Measurements from ENCODE around the gene TENM3.

The TENM3 gene

DNA sequence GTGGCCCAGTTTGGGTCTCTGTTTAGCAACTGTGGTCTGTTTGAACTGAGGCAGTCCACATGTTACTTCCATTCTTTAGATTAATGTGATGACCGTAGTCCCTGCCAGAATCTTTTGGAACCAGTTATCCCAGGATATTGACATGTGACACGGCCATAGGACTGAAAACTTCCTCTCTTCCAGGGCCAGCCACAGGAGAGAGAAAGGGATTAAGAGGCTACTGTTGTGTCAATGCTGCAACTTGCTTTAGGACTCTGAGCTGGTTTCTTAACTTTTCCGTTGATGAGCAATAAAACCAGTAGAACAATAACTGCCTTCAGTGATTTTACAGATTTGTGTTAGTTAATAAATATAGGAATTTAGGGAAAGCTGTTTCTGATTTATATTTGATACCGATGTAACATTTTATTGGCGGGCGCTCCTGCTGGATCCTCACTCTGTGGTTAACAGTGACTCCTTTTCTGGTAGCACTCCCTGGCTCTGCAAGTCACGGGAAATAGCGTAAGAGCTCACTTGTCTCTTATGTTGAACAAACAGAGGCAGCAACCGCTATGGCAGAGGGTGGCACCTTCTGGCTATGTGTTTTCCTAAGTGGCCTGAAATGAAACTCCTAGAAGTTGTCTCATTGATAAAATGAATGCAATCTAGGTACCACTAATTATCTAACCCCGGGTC lies 2.5 kb downstream of the TENM3 start:
- TF ChIP-seq, protein P1, sequence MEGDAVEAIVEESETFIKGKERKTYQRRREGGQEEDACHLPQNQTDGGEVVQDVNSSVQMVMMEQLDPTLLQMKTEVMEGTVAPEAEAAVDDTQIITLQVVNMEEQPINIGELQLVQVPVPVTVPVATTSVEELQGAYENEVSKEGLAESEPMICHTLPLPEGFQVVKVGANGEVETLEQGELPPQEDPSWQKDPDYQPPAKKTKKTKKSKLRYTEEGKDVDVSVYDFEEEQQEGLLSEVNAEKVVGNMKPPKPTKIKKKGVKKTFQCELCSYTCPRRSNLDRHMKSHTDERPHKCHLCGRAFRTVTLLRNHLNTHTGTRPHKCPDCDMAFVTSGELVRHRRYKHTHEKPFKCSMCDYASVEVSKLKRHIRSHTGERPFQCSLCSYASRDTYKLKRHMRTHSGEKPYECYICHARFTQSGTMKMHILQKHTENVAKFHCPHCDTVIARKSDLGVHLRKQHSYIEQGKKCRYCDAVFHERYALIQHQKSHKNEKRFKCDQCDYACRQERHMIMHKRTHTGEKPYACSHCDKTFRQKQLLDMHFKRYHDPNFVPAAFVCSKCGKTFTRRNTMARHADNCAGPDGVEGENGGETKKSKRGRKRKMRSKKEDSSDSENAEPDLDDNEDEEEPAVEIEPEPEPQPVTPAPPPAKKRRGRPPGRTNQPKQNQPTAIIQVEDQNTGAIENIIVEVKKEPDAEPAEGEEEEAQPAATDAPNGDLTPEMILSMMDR (IDR thresholded peaks at IDR 0.05; ENCODE audit: low read depth, low read length) = no peak

GRCh38 chr4:182246401-182247205 lies 3.4 kb downstream of the TENM3 start:
- H3K4me3 ChIP-seq (ENCODE audit: low read depth, low read length) = peak overlapping the region; percentile 34
- TF ChIP-seq, protein P1 (IDR thresholded peaks at IDR 0.05; ENCODE audit: low read depth, low read length) = no peak

More for the DNA sequence above, 2.5 kb downstream of the TENM3 start:
- H3K4me3 ChIP-seq (ENCODE audit: low read depth, low read length) = no peak overlapping the region

DNA sequence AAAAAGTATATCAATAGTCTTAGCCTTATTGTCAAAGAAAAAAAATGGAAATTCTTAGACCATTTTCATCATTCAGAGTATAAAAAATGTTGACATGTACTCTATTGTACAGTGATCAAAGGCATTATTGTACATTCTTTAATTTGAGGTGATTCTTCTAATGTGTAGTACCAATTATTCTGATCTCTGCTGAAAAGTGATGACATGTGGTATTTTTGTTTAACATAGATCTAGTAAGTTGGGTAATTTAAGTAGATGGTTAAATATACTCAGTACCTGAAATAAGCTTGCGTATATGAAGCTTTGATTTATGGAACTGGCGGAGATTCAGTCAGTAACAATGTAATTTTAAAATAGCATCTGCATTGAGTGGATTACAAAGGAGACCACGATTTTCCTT lies 5.1 kb downstream of the TENM3 start:
- no peak overlapping the region for H3K4me3 ChIP-seq (ENCODE audit: low read depth, low read length)
- TF ChIP-seq, protein P1 (IDR thresholded peaks at IDR 0.05; ENCODE audit: low read depth, low read length) = no peak

DNA sequence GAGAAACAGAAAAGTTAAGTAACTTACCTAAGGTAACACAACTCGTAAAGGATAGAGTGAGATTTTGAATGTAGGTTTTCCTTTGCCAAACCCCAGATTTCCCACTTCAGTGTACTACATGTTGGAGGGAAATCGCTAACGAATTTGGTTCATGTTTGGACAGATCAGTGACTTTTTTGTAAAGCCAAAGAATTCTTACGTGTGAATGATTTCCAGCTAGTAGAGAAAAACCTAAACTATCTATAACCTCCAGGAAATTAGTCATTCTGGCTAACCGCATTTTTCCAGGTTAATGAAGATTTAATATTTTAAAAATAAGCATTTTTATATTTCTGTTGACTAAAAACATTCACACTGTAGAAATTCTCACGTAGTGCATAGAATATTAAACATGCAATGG lies 7.2 kb downstream of the TENM3 start:
- TF ChIP-seq, protein P1 (IDR thresholded peaks at IDR 0.05; ENCODE audit: low read depth, low read length) = no peak
- H3K4me3 ChIP-seq (ENCODE audit: low read depth, low read length) = no peak overlapping the region

DNA sequence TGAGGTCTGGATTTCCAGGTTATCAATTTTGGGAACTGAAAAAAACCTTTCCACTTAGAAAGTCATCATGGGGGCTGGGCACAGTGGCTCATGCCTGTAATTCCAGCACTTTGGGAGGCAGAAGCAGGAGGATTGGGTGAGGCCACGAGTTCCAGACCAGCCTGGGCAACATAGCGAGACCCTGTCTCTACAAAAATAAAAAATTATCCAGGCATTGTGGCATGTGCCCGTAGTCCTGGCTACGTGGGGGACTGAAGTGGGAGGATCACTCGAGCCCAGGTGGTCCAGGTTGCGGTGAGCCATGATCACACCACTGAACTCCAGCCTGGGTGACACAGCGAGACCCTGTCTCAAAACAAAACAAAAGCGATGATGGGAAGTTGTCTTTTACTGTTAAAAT lies 7.9 kb downstream of the TENM3 start:
- no peak overlapping the region for H3K4me3 ChIP-seq (ENCODE audit: low read depth, low read length)
- TF ChIP-seq, protein P1 (IDR thresholded peaks at IDR 0.05; ENCODE audit: low read depth, low read length) = no peak

DNA sequence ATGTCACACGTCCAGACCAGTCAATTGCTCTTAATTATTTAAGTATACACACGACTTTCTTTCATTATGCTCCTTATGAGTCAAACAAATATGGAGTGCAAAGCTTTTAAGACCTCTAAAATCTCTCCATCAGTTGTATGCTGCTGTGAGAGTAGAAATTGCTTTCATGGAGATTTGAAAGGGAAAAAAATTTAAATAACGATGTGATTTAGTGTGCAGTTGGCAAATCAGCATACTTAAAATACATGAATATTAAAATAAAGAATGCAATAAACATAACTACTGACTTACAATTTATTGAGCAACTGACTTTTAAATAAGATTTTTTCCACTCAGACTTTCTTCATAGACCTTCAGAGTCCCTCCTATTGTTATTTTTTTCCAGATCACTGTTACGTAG lies 9.0 kb downstream of the TENM3 start:
- TF ChIP-seq, protein P1 (IDR thresholded peaks at IDR 0.05; ENCODE audit: low read depth, low read length) = no peak
- no peak overlapping the region for H3K4me3 ChIP-seq (ENCODE audit: low read depth, low read length)
